Body of pancreas (tissue), 4 donors: Measurements from ENCODE around the gene SLC17A3.

Source experiments
- POLR2A ChIP-seq, 3 donors: fragments of 450-650 bp; IDR thresholded peaks; one replicate each; pipeline ENCODE4 v1.6.1; 2016; ENCODE audit warnings: antibody characterized with exemption in 3 of 3, mild to moderate bottlenecking in 2 of 3
- TF ChIP-seq, protein P1 (sequence below), 7 experiments: fragments of 450-650 bp in 4 of 7; fragments of 200-600 bp in 3 of 7; sonication (generic) in 3 of 7; IDR thresholded peaks; one replicate each; pipeline ENCODE4 v1.5.1; 2016 to 2019; ENCODE audit warnings: antibody characterized with exemption in 7 of 7

DNA sequence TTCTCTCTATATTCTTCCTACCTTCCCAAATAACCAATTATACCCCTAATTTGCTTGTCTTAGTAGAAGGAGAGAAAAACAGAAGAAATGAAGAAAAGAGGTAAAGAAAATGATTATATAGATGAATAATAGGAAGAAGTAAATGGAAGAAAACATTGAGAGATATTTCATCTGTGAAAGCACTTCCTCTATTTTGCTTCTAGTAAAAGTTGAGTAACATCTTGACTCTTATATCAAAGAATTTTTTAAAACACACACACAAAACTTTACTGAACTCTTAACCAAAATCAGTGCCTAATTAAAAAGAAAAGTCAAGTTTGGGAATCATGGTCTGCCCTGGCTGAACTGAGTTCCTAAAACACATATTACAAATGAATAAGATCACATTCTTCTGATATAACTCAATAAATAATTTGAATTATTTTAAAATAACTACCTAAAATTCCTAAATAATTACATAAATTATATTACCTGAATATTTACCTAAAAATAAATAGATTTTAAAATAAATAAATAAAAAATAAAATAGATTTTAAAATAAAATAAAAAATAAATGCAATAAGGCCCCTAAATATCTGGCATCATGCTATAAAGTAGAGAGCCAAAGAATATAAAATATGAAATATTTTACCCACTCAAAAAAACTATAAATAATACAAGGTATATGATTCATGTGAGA is 47.6 kb upstream of the SLC17A3 start:
- TF ChIP-seq, protein P1, sequence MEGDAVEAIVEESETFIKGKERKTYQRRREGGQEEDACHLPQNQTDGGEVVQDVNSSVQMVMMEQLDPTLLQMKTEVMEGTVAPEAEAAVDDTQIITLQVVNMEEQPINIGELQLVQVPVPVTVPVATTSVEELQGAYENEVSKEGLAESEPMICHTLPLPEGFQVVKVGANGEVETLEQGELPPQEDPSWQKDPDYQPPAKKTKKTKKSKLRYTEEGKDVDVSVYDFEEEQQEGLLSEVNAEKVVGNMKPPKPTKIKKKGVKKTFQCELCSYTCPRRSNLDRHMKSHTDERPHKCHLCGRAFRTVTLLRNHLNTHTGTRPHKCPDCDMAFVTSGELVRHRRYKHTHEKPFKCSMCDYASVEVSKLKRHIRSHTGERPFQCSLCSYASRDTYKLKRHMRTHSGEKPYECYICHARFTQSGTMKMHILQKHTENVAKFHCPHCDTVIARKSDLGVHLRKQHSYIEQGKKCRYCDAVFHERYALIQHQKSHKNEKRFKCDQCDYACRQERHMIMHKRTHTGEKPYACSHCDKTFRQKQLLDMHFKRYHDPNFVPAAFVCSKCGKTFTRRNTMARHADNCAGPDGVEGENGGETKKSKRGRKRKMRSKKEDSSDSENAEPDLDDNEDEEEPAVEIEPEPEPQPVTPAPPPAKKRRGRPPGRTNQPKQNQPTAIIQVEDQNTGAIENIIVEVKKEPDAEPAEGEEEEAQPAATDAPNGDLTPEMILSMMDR (IDR thresholded peaks at IDR 0.05), result no peak
- no peak for TF ChIP-seq POLR2A (IDR thresholded peaks at IDR 0.05)
